HG03064 (cell line): ENCODE data around the gene BIN1.
A peak's percentile ranks its signal among the peaks of the same experiment; 100 is the strongest.

ENCODE experiments used
- ATAC-seq: cut with Tn5 transposase; IDR thresholded peaks from one replicate; pipeline ENCODE4 v1.9.1; 2021; ENCODE audit warnings: low read depth; ENCODE audit not compliant: unreplicated experiment

The BIN1 gene

GRCh38 chr2:127106991-127107621, at the start of gene BIN1:
Gene BIN1 (minus strand): TSS chr2:127107154. CDS start chr2:127106943, 211 bp downstream.
- ATAC-seq, result peak; percentile 86

- ATAC-seq, result no peak
Observed at GRCh38 chr2:127155947-127156346, 49.0 kb upstream of the BIN1 start.

GRCh38 chr2:127155028-127155581, 48.2 kb upstream of the BIN1 start:
- ATAC-seq, result no peak

GRCh38 chr2:127154396-127154795, 47.4 kb upstream of the BIN1 start:
- ATAC-seq, result no peak

GRCh38 chr2:127153691-127154158, 46.8 kb upstream of the BIN1 start:
- ATAC-seq, result no peak

GRCh38 chr2:127150996-127151395, 44.0 kb upstream of the BIN1 start:
- no peak for ATAC-seq

GRCh38 chr2:127149384-127149783, 42.4 kb upstream of the BIN1 start:
- no peak for ATAC-seq

GRCh38 chr2:127146820-127147502, 40.0 kb upstream of the BIN1 start:
- no peak for ATAC-seq

GRCh38 chr2:127146071-127146725, 39.2 kb upstream of the BIN1 start:
- no peak for ATAC-seq

GRCh38 chr2:127145280-127145895, 38.4 kb upstream of the BIN1 start:
- no peak for ATAC-seq

GRCh38 chr2:127143841-127144782, 37.2 kb upstream of the BIN1 start:
- no peak for ATAC-seq

GRCh38 chr2:127142663-127143630, 36.0 kb upstream of the BIN1 start:
- ATAC-seq, result no peak

GRCh38 chr2:127140538-127140937, 33.6 kb upstream of the BIN1 start:
- no peak for ATAC-seq

- ATAC-seq, result no peak
Observed at GRCh38 chr2:127139766-127140165, 32.8 kb upstream of the BIN1 start.

- no peak for ATAC-seq
Observed at GRCh38 chr2:127138281-127138680, 31.3 kb upstream of the BIN1 start.

- no peak for ATAC-seq
Observed at GRCh38 chr2:127137741-127138140, 30.8 kb upstream of the BIN1 start.

- no peak for ATAC-seq
Observed at GRCh38 chr2:127137225-127137624, 30.3 kb upstream of the BIN1 start.
